Measurements from ENCODE around the gene CCNC. TPM values are rescaled to one million over a fixed set of nuclear protein-coding genes. Genes with fewer than 3 reads are reported as not detected.

Gene CCNC
- total RNA-seq, 1 experiment from 2014 or later = 93.1 TPM

DNA sequence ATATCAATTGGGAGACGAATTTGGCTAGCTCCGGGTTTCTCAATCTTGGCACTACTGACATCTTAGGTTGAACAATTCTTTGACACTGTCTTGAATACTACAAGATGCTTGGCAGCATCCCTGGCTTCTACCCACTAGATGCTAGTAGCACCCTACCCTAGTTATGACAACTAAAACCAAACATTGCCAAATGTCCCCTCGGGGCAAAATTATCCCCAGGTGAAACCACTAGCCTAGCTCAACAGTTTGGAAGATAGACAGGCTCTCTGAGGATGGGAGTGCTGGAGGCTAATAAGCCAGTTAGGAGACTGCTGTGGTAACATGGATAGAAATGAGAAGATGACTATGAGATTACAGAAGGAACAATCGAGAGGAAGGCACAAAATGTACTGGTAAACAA lies 20.9 kb downstream of the CCNC start:
- DNase-seq (ENCODE audit: low spot score) (no peak), ATAC-seq (no peak)
- Mint-ChIP-seq H3K36me3 (peaks cover 43% of the 10 kb centered on the region), H3K27ac (no peak overlapping the region), H3K27me3 (ENCODE audit: low read depth) (no peaks in the 10 kb centered on the region), H3K4me3 (no peak overlapping the region), H3K9me3 (no peaks in the 10 kb centered on the region), H3K4me1 (no peaks in the 10 kb centered on the region)
- CTCF ChIA-PET = interaction anchor here (1.0 kb wide), 1 partner anchor 21 kb away, joined by 3 read pairs; the partner anchor contains the start of gene CCNC
- TF ChIP-seq ZNF416 (CRISPR knock-in tag; IDR thresholded peaks at IDR 0.05) = no peak
- TF ChIP-seq ZNF671 (CRISPR knock-in tag; IDR thresholded peaks at IDR 0.05) = no peak
- TF ChIP-seq TP53 (CRISPR knock-in tag; IDR thresholded peaks at IDR 0.05) = no peak
- TF ChIP-seq NR2C2 (CRISPR knock-in tag; IDR thresholded peaks at IDR 0.05) = no peak
- TF ChIP-seq, protein P1, sequence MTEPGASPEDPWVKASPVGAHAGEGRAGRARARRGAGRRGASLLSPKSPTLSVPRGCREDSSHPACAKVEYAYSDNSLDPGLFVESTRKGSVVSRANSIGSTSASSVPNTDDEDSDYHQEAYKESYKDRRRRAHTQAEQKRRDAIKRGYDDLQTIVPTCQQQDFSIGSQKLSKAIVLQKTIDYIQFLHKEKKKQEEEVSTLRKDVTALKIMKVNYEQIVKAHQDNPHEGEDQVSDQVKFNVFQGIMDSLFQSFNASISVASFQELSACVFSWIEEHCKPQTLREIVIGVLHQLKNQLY (CRISPR knock-in tag; IDR thresholded peaks at IDR 0.05) = no peak
- TF ChIP-seq, protein P2, sequence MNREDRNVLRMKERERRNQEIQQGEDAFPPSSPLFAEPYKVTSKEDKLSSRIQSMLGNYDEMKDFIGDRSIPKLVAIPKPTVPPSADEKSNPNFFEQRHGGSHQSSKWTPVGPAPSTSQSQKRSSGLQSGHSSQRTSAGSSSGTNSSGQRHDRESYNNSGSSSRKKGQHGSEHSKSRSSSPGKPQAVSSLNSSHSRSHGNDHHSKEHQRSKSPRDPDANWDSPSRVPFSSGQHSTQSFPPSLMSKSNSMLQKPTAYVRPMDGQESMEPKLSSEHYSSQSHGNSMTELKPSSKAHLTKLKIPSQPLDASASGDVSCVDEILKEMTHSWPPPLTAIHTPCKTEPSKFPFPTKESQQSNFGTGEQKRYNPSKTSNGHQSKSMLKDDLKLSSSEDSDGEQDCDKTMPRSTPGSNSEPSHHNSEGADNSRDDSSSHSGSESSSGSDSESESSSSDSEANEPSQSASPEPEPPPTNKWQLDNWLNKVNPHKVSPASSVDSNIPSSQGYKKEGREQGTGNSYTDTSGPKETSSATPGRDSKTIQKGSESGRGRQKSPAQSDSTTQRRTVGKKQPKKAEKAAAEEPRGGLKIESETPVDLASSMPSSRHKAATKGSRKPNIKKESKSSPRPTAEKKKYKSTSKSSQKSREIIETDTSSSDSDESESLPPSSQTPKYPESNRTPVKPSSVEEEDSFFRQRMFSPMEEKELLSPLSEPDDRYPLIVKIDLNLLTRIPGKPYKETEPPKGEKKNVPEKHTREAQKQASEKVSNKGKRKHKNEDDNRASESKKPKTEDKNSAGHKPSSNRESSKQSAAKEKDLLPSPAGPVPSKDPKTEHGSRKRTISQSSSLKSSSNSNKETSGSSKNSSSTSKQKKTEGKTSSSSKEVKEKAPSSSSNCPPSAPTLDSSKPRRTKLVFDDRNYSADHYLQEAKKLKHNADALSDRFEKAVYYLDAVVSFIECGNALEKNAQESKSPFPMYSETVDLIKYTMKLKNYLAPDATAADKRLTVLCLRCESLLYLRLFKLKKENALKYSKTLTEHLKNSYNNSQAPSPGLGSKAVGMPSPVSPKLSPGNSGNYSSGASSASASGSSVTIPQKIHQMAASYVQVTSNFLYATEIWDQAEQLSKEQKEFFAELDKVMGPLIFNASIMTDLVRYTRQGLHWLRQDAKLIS (CRISPR knock-in tag; IDR thresholded peaks at IDR 0.05; ENCODE audit: borderline replicate concordance) = no peak
- no peak for TF ChIP-seq GTF2I (CRISPR knock-in tag; conservative IDR thresholded peaks at IDR 0.05)
- POLR2A ChIA-PET = interaction anchor here (0.9 kb wide), 1 partner anchor 21 kb away, joined by 4 read pairs; the partner anchor contains the start of gene CCNC

DNA sequence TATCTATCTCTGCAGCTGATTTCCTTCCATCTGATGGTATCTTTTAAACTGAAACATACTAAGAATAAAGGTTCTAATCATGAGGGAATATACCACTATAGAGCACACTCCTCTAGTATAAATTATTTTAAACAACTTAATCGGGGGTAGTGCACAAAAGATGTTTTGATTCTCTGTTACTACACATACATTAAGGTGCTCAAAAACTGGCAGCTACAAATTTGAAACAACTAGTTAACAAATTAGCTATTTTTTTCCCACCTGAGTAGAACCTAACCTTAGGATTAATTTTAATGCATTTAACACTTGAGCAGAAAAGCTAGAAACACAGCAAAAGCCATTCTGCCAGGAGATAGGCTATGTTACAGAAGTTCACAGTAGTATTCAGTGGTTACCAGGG lies 23.0 kb downstream of the CCNC start:
- no peak for DNase-seq (ENCODE audit: low spot score)
- H3K9me3 Mint-ChIP-seq = no peaks in the 10 kb centered on the region
- H3K27me3 Mint-ChIP-seq (ENCODE audit: low read depth) = no peaks in the 10 kb centered on the region
- POLR2A ChIA-PET = no interaction called here
- H3K4me1 Mint-ChIP-seq = no peaks in the 10 kb centered on the region
- H3K4me3 Mint-ChIP-seq = no peak overlapping the region
- CTCF ChIA-PET = interaction anchor here (0.5 kb wide), 1 partner anchor 10 kb away, joined by 3 read pairs; no protein-coding TSS in a partner anchor
- no peak for ATAC-seq
- TF ChIP-seq FOXK1 (CRISPR knock-in tag; IDR thresholded peaks at IDR 0.05) (no peak), ESRRA (CRISPR knock-in tag; IDR thresholded peaks at IDR 0.05; ENCODE audit: borderline replicate concordance) (no peak), ZNF396 (CRISPR knock-in tag; IDR thresholded peaks at IDR 0.05; ENCODE audit: borderline replicate concordance) (no peak), ZNF219 (CRISPR knock-in tag; IDR thresholded peaks at IDR 0.05; ENCODE audit: borderline replicate concordance) (no peak)
- H3K36me3 Mint-ChIP-seq = peaks cover 52% of the 10 kb centered on the region
- no peak overlapping the region for H3K27ac Mint-ChIP-seq

DNA sequence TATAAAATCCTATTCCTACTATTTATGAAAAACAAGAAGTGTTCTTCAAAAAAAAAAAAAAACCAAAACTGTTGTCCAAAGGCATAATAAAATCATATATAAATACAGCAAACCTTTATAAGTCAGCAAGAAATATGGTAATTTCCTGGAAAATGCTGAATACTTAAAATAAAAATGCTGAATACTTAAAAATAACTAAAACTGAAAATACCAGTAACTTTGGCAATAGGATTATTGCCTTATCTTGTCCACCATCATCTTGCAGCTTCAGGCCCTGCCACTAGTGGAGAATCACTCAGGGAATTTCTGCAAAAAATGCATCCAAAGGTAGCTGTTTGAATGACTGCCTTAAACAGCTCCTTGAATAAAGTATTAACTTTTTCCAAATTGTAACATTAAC lies 24.5 kb downstream of the CCNC start:
- POLR2A ChIA-PET = no interaction called here
- peaks cover 51% of the 10 kb centered on the region for H3K36me3 Mint-ChIP-seq
- no peak overlapping the region for H3K27ac Mint-ChIP-seq

More for the DNA sequence above, 24.5 kb downstream of the CCNC start:
- TF ChIP-seq, protein P3, sequence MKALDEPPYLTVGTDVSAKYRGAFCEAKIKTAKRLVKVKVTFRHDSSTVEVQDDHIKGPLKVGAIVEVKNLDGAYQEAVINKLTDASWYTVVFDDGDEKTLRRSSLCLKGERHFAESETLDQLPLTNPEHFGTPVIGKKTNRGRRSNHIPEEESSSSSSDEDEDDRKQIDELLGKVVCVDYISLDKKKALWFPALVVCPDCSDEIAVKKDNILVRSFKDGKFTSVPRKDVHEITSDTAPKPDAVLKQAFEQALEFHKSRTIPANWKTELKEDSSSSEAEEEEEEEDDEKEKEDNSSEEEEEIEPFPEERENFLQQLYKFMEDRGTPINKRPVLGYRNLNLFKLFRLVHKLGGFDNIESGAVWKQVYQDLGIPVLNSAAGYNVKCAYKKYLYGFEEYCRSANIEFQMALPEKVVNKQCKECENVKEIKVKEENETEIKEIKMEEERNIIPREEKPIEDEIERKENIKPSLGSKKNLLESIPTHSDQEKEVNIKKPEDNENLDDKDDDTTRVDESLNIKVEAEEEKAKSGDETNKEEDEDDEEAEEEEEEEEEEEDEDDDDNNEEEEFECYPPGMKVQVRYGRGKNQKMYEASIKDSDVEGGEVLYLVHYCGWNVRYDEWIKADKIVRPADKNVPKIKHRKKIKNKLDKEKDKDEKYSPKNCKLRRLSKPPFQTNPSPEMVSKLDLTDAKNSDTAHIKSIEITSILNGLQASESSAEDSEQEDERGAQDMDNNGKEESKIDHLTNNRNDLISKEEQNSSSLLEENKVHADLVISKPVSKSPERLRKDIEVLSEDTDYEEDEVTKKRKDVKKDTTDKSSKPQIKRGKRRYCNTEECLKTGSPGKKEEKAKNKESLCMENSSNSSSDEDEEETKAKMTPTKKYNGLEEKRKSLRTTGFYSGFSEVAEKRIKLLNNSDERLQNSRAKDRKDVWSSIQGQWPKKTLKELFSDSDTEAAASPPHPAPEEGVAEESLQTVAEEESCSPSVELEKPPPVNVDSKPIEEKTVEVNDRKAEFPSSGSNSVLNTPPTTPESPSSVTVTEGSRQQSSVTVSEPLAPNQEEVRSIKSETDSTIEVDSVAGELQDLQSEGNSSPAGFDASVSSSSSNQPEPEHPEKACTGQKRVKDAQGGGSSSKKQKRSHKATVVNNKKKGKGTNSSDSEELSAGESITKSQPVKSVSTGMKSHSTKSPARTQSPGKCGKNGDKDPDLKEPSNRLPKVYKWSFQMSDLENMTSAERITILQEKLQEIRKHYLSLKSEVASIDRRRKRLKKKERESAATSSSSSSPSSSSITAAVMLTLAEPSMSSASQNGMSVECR (CRISPR knock-in tag; IDR thresholded peaks at IDR 0.05; ENCODE audit: borderline replicate concordance) = no peak
- TF ChIP-seq ZNF121 (CRISPR knock-in tag; IDR thresholded peaks at IDR 0.05) (no peak), CREM (CRISPR knock-in tag; IDR thresholded peaks at IDR 0.05) (no peak), ESRRA (CRISPR knock-in tag; IDR thresholded peaks at IDR 0.05; ENCODE audit: borderline replicate concordance) (no peak), NR2C2 (CRISPR knock-in tag; IDR thresholded peaks at IDR 0.05) (no peak), SOX15 (CRISPR knock-in tag; IDR thresholded peaks at IDR 0.05) (no peak), MYBL2 (CRISPR knock-in tag; IDR thresholded peaks at IDR 0.05) (no peak), SMAD4 (CRISPR knock-in tag; IDR thresholded peaks at IDR 0.05) (no peak), ZNF671 (CRISPR knock-in tag; IDR thresholded peaks at IDR 0.05) (no peak), ATF1 (CRISPR knock-in tag; IDR thresholded peaks at IDR 0.05) (no peak), ZNF416 (CRISPR knock-in tag; IDR thresholded peaks at IDR 0.05) (no peak)
- no peak for DNase-seq (ENCODE audit: low spot score)
- CTCF ChIA-PET = no interaction called here
- no peaks in the 10 kb centered on the region for H3K27me3 Mint-ChIP-seq (ENCODE audit: low read depth)
- no peaks in the 10 kb centered on the region for H3K4me1 Mint-ChIP-seq
- no peaks in the 10 kb centered on the region for H3K9me3 Mint-ChIP-seq
- no peak overlapping the region for H3K4me3 Mint-ChIP-seq
- no peak for ATAC-seq
